Suprapubic skin (tissue), 4 donors: ENCODE measurements around the gene LCA5.

ENCODE experiments used
- POLR2A ChIP-seq, 2 donors: fragments of 450-650 bp; IDR thresholded peaks; one replicate each; pipeline ENCODE4 v1.6.1; 2017; ENCODE audit warnings: antibody characterized with exemption in 2 of 2, mild to moderate bottlenecking in 2 of 2, moderate library complexity in 2 of 2
- POLR2AphosphoS5 ChIP-seq, 3 donors: sonication (generic); formaldehyde crosslinking; IDR thresholded peaks; one replicate each; pipeline ENCODE4 v1.6.1; 2017; ENCODE audit warnings: antibody characterized with exemption in 3 of 3
- TF ChIP-seq, protein P1 (sequence below), 2 donors: fragments of 200-600 bp in 1 of 2; fragments of 450-650 bp in 1 of 2; sonication (generic) in 1 of 2; IDR thresholded peaks; one replicate each; pipeline ENCODE4 v1.5.1; 2016 to 2019; ENCODE audit warnings: antibody characterized with exemption in 2 of 2, mild to moderate bottlenecking in 1 of 2, moderate library complexity in 1 of 2

DNA sequence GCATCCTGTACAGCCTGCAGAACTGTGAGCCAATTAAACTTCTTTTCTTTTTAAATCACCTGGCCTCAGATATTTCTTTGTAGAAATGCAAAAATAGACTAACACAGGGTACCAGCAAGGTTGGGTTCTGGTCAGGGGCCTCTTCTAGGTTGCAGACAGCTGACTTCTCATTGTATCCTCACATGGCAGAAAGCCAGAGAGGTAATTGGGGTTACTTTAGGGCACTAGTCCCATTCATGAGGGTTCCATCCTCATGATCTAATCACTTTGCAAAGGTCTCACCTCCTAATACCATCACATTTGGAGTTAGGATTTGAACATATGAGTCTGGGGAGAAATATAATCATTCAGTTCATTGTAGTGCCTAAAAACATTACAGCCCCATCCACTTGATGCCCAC lies 101.5 kb downstream of the LCA5 start:
- TF ChIP-seq, protein P1, sequence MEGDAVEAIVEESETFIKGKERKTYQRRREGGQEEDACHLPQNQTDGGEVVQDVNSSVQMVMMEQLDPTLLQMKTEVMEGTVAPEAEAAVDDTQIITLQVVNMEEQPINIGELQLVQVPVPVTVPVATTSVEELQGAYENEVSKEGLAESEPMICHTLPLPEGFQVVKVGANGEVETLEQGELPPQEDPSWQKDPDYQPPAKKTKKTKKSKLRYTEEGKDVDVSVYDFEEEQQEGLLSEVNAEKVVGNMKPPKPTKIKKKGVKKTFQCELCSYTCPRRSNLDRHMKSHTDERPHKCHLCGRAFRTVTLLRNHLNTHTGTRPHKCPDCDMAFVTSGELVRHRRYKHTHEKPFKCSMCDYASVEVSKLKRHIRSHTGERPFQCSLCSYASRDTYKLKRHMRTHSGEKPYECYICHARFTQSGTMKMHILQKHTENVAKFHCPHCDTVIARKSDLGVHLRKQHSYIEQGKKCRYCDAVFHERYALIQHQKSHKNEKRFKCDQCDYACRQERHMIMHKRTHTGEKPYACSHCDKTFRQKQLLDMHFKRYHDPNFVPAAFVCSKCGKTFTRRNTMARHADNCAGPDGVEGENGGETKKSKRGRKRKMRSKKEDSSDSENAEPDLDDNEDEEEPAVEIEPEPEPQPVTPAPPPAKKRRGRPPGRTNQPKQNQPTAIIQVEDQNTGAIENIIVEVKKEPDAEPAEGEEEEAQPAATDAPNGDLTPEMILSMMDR (IDR thresholded peaks at IDR 0.05) = no peak
- TF ChIP-seq POLR2A (IDR thresholded peaks at IDR 0.05) = no peak
- no peak for TF ChIP-seq POLR2AphosphoS5 (IDR thresholded peaks at IDR 0.05)
